Tibial nerve (tissue), 4 donors: Measurements from ENCODE around the gene KLK7.

ENCODE experiments used
- CTCF ChIP-seq, 5 experiments: fragments of 200-600 bp in 3 of 5; fragments of 450-650 bp in 2 of 5; sonication (generic) in 3 of 5; IDR thresholded peaks; one replicate each; pipeline ENCODE4 v1.5.1; 2016 to 2019; ENCODE audit warnings: antibody characterized with exemption in 5 of 5, mild to moderate bottlenecking in 3 of 5, moderate library complexity in 2 of 5
- EP300 ChIP-seq, 2 donors: sonication (generic); formaldehyde crosslinking; IDR thresholded peaks; one replicate each; pipeline ENCODE4 v1.6.1; 2017; ENCODE audit warnings: antibody characterized with exemption in 2 of 2, mild to moderate bottlenecking in 1 of 2
- POLR2A ChIP-seq, 2 donors: fragments of 450-650 bp; IDR thresholded peaks; one replicate each; pipeline ENCODE4 v1.6.1; 2017; ENCODE audit warnings: antibody characterized with exemption in 2 of 2, mild to moderate bottlenecking in 2 of 2, moderate library complexity in 2 of 2

GRCh38 chr19:50947123-50947522 is 36.6 kb downstream of the KLK7 start:
- TF ChIP-seq CTCF (IDR thresholded peaks at IDR 0.05), result no peak
- no peak for TF ChIP-seq EP300 (IDR thresholded peaks at IDR 0.05)
- TF ChIP-seq POLR2A (IDR thresholded peaks at IDR 0.05), result no peak
